Activated naive CD4-positive, alpha-beta T cell treated with Interleukin-2 at 50 U/mL for 16 hours (primary cell): Measurements from ENCODE around the gene DNAJC12.
"Not testable (repeated sequence)": the region's sequence is repeated elsewhere in the genome, so short reads cannot be mapped to it uniquely, and the experiment has no call there.

ENCODE experiments used
- DNase-seq: peaks from one replicate; pipeline ENCODE4 v3.0.0-alpha.2; 2020

The DNAJC12 gene

DNA sequence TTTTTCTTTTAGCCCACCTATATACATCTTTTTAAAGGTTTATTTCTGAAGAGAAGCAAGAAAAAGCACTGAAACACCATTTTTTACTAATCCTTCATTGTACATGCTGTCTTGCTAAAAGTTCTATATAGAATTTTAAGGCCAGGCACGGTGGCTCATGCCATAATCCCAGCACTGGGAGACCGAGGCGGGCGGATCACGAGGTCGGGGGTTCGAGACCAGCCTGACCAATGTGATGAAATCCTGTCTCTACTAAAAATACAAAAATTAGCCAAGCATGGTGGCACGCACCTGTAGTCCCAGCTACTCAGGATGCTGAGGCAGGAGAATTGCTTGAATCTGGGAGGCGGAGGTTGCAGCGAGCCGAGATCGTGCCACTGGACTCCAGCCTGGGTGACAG is 1.5 kb upstream of the DNAJC12 start:
- DNase-seq: not testable (repeated sequence)

DNA sequence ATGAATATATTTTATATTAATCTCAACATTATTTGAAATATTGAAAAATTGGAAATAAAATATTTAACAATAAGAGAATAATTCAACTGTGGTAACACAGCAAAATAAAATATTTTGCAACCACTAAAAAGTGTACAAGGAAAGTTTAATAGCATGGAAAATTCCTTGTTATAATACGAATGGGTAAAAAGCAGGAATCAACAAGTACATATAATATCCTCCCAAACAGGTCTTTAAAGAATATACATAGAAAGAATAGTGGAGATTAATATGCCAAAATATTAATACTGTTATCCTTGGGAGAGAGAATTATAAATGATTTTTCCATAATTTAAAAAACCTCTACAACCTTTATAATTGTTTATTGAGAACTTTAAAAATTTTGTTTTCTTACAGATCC is 1.0 kb downstream of the DNAJC12 start:
- DNase-seq: no peak

DNA sequence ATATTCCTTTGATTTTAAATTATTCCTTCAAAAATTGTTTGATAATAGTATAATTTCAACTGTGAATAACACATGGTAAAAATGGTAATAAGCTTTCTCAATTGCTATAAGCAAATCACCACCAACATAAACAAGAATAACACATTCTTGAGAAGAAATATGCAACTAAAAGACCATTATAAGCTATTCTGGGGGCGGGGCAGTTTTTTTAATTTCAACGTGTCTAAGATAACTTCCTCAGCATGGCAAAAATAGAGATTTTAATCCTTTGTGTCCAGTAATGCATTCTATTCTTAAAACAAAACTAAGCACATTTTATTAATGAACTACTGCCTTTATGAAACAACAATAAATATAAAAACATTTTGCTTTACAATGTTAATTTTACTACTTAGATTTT is 1.5 kb downstream of the DNAJC12 start:
- no peak for DNase-seq

DNA sequence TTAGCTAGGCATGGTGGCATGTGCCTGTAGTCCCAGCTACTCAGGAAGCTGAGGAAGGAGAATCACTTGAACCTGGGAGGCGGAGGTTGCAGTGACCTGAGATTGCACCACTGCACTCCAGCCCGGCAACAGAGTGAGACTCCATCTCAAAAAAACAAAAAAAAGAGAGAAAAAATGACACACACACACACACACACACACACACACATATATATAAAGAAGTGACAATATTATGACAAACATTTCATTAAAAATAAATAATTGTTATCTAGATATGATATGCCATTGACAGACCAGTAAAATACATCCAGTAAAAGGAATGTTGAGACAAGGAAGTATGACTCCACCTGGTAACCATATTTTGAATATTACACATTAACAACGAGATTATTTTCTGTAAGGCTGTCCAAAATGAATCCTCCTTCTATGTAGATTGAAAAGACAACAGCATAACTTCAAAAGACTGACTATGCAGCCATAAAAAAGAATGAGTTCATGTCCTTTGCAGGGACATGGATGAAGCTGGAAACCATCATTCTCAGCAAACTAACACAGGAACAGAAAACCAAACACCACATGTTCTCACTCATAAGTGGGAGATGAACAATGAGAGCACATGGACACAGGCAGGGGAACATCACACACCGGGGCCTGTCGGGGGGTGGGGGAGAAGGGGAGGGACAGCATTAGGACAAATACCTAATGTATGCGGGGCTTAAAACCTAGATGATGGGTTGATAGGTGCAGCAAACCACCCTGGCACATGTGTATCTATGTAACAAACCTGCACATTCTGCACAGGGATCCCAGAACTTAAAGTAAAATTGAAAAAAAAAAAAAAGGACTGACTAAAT is 2.2 kb downstream of the DNAJC12 start:
- not testable (repeated sequence) for DNase-seq

DNA sequence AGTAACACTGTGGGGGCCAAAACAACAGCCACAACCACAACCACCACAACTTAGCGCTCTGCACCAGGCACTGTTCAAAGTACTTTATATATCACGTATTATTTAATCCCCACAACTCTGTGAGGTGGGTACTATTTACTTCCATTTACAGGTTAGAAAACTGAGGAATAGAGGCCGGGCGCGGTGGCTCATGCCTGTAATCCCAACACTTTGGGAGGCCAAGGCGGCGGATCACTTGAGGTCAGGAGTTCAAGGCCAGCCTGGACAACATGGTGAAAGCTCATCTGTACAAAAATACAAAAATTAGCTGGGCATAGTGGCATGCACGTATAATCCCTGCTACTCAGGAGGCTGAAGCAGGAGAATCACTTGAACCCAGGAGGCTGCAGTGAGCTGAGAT is 3.6 kb downstream of the DNAJC12 start:
- no peak for DNase-seq

DNA sequence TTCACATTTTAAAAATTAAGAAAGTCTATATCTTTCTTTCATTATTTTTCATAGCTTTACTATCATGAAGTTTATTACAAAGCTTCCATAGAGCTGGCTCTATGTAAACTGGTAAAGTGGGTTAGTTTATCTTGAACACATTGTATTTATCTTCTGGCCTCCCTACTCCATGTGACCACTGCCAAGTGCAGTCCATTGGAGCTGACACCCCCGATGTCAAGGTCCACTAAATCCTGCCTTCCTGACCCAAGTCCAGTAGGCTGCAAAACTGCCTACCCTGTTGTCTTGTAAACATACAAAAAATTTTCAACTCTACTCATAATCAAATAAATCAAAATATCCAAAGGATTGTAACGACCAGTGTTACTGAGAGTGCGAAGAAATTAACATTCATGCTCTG is 10.2 kb downstream of the DNAJC12 start:
- DNase-seq: no peak

DNA sequence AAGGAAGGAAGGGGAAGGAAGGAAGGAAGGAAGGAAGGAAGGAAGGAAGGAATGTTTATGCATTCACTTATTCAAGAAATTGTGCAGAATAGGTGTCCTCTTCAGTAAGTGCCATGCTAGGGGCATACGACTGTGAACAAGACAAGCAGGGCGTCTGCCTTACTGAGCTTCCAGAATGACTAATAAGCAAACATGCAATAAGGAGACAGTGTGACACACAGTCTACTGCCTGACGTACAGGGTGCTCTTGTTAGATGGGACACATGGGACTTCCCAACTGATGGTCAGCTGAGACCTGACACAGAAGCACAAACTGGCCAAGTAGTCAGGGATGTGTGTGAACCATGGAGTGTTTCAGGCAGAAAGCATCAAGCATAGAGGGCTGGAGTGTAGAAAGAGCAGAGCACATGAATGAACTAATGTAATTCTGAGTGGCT is 18.2 kb downstream of the DNAJC12 start:
- DNase-seq: no peak

DNA sequence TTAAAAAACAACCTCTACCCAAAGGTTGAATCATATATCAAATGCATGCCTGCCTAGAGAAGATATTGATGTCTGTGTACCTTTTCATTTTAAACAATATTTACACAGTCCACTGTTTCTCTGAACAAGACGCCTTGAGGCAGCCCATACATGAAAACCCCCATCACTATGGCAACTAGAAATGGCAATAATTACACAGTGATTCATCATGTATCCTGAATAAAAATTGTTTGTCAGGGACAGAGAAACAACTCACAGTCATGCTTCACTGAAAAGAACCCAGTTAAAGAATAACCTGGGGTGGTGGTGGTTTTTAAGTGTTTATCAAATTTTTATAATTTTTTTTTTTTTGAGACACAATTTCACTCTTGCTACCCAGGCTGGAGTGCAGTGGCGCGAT is 19.7 kb downstream of the DNAJC12 start:
- DNase-seq: no peak

DNA sequence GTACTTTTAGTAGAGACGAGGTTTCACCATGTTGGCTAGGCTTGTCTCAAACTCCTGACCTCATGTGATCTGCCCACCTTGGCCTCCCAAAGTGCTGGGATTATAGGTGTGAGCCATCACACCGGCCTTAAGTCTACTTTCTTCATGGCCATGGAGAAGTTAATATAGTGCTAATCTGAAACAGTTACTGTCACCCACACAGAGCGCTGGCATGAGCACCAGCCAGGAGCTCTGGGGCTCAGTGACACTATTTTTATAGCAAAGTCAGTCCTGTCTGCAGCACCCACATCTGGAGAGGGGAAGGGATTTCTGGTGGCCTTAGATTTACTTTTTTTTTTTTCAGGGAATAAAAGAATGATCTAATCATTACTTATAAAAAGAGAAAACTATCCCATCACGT is 21.3 kb downstream of the DNAJC12 start:
- DNase-seq: no peak

DNA sequence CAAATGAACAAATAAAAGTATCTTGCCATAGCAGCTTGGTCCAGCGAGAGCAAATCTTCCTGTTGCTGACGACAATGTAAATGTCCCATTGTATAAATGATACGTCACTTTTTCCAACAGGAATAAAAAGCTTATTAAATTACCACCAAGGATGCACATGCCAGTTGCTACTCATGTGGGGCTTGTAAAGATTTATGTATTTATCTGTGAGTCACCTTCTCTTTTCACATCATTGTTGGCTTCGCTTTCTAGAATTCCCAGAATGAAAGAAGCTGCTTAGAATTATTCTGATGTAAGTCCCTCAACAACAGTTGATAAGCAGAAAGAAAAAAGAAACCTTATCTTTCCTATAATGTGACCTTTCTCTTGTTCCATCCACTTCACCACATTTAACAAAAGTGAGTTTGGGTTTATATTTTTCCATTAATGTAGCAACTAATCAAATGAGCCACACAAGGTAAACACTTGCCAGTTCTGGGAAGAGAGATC is 22.4 kb downstream of the DNAJC12 start:
- no peak for DNase-seq

DNA sequence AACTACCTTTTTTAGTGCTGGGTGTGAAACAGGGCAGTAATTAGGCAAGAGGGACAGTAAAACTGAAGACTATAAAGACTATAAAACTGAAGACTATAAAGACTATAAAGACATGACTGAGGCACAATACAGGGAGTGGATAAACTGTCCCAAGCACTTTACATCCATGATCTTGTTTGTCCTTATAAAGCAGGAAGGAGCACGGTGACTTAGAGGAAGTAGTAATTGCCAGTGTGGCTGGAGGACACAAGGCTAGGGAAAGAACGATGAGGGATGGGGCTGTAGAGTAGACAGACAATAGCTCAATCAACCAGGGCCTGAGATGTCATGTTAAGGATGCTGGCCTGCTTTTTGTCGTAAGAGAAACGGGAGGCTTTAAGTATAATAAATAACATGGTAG is 26.0 kb downstream of the DNAJC12 start:
- DNase-seq: no peak

DNA sequence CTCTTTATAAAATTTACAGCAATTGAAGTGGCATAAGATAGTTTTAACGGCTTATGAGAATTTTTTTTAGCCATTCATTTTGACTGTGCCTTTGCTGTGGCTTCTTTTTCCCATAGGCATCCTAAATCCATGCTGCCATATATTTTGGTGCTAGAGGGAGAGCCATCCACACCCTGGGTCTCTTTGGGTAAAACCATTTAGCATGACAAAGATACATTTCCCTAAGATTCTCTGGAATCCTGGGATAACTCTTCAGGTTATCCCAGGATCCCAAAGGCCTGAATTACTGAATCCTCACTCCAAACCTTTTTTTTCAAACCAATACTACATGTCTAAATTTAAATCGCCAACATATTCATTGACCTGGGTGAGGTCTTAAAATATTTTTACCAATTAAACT is 28.9 kb downstream of the DNAJC12 start:
- DNase-seq: no peak

DNA sequence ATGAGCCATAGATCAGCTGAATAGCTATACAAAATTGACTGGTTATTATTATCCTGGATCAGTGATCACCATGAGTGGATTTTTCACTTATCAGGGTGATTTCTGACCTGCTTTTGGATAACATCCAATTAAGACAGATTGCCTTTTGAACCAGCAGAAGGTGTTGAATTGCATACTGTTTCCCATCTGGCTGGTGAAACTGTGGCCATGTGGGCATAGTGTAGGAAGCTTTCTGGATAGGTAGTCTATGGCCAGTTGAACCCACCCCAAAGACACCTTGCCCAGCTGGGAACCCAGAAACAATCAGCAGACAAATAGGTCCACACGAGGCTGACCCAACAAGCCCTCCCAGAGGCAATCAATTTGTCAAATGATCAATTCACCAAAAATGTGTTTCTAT is 29.3 kb downstream of the DNAJC12 start:
- no peak for DNase-seq

DNA sequence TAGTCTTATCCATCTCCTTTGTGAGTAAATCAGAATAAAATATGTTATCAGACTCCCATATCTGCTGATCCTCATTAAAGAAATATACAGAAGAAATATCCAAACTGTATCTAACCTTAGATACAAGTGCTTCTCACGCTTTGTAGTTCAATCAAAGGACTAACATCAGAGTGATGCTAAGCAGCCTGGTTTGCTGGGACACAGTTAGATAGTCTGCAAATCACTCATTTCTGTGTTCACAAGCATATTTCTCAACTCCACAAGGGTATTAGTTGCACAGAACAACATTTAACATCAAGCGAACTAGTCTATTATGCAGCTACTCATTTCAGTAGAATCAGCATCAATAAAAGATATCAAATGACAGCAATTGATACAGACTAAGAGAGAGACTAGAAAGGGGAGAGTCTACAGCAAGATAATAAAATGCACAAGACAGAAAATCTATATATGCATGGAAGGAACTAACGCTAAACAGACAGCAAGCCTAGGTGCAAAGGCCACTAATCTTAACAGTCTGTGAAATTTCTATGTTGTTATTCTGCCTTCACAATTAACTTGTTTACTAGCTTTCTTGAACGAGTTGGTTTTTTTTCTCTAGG is 30.0 kb downstream of the DNAJC12 start:
- DNase-seq: no peak

DNA sequence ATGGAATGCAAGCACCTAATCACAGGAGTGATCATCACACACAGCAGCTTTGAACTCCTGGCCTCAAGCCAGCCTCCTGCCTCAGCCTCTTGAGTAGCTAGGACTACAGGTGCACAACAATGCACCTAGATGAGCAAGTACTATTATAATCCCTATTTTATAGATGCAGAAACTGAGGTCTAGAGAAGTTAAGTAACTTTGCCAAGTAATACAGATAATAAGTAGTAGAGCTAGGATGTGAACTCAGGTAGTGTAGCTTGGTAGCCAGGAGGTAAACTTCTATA is 33.7 kb downstream of the DNAJC12 start:
- no peak for DNase-seq

DNA sequence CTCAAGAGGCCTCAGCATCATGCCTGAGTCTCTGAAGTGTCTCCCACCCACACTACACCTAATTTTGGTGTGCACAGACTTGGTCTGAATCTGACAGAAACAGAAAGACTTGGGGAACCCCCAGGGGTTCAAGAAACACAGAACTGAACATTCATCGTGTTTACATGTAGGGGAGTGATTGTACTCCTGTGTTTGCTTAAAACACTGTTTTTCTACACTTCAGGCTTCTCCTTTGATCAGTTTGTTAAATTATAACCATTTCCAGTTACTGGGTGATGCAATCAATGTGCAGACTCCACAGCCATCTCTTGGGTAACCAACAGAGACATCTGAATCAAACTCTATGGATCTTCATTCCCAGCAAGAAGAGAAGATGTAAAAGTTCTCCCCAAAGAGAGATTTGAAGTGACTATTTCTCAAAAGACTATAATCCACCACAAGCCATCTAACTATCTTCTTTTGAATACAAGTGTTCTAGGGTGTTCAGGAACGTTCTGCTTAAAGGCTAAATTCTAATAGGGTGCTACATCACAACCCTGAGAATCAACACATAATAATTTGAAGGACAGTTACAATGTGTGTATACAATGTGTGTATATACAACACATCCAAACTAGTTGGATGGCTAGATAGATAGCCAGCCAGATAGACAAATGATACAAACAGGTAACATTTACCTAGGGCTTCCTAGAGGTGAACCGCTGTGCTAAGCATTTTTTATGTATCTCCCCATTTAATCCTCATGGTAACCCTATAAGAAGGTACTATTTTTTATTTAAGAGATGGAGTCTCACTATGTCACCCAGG is 34.2 kb downstream of the DNAJC12 start:
- peak; percentile 15 for DNase-seq

DNA sequence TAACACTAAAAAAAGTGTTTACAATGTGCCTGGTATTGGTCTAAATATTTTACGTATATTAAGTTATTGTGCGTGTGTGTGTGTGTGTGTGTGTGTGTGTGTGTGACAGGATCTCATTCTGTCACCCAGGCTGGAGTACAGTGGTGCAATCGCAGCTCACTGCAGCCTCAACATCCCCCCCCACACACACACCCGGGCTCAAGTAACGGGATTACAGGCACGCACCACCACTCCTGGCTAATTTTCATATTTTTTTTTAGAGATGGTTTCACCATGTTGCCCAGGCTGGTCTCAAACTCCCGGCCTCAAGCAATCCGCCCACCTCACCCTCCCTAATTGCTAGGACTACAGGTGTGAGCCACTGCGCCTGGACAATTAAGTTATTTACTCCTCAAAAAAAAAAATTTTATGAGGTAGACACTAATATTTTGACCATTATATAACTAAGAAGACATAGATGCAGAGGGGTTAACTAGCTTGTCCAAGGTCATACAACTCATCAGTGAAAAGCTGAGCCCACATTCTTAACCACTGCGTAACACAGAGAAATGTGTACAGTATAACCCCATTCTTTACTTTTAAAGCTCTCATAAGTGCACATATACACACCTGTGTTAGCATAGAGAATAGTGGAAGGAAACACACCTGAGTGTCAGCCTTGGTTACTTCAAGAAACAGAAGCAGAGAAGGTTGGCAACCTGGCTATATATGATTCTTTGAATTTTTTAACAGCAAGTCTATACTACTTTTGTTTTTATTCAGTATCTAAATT is 35.0 kb downstream of the DNAJC12 start:
- DNase-seq: no peak

DNA sequence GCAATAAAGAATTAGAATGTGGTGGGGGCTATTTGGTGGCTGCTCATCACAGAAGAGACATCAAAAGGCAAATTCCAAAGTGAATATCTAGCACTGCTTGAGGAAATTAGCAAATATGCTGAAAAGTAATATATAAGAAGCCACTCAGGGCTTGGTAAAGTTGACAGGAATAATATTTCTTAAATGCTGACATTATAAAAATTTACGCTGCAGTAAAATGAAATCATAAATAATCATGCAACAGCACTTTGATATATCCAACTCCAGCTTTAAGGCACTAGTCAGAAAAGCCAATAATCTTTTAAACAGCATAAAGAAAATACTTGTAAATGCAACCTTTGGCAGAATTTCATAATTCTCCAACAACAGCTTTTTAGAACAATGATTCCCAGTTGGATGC is 36.9 kb downstream of the DNAJC12 start:
- no peak for DNase-seq

DNA sequence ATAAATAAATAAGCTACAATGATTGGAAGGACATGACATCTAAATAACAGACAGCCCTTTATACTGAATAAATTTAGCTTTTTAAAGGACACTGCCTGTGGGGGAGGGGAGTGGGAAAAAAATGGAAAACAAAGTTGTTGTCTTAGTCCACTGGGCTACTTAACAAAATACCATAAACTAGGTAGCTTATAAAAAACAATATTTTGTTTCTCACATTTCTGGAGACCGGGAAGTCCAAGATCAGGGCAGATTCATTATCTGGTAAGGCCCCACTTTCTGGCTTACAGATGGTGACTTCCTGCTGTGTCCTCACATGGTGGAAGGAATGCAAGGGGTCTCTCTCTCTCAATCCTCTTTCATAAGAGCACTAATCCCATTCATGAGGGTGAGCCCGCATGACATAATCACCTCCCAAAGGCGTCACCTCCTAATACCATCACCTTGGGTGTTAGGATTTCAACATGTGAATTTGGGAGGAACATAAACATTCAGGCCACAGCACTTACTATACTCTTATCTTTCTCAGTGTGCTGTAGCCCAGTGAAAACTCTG is 43.0 kb downstream of the DNAJC12 start:
- no peak for DNase-seq

DNA sequence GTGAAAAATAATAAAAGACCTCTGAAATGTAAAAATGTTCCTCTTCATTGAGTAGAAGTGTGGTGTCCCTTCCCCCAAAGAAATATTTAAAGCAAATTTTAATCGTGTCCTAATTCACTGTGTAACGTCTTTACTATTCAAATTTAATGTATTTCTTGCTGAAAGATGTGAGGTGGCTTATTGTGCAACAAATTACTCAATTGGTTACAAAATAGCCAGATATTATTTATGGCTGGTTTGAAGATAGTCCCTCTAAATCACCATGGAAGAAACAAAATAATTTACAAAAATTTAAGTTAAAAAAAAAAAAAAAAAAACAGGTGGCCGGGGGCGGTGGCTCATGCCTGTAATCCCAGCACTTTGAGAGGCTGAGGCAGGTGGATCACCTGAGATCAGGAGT is 43.7 kb downstream of the DNAJC12 start:
- no peak for DNase-seq

DNA sequence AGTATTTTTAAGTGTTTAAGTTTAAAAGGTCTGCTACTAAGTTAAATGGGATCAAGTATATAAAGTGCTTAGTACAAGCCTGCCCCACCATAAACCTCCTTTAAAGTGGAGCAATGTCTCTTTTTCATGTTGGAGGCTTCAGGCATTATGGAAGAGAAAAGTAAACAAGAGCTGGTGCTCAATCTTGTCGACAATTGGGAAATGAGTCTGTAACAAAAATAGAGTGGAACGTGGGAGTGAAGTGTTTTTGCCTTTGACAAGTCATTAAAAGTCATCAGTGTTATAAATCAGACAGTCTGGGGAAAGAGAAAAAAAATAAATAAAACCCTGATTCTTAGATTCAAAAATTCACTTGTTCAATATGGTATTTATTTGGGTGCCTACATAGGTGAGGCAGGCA is 44.7 kb downstream of the DNAJC12 start:
- DNase-seq: no peak

DNA sequence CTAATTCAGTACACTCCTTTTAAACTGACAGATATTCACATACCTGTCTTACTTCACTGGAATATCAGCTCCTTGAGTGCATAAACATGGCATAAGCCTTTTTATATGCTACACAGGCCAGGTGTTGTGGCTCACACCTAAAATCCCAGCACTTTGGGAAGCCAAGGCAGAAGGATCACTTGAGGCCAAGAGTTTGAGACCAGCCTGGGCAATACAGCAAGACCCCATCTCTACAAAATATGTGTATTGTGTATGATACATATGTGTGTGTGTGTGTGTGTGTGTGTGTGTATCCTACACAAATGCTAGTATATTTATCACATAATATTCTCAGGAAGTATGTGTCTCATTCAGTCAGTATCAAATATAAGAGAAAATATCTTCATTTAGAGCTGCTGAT is 45.3 kb downstream of the DNAJC12 start:
- DNase-seq: no peak
